Mucosa of descending colon (tissue), 3 donors: ENCODE results near the gene EIF4E1B. TPM values are rescaled to one million over a fixed set of nuclear protein-coding genes. Genes with fewer than 3 reads are reported as not detected.

Source experiments
- ATAC-seq: fragments of 200-7000 bp; cut with Tn5 transposase; one replicate; pipeline ENCODE4 v1.9.1; 2020; ENCODE audit warnings: mild to moderate bottlenecking, moderate library complexity
- DNase-seq, 3 donors: peaks; one replicate each; pipeline ENCODE4 v3.0.0-alpha.2; 2020
- H3K36me3 ChIP-seq: fragments of 200-600 bp; one replicate; pipeline ENCODE4 v1.8.0; 2021; ENCODE audit warnings: low read depth, mild to moderate bottlenecking
- H3K4me1 ChIP-seq: fragments of 200-600 bp; one replicate; pipeline ENCODE4 v1.8.0; 2021; ENCODE audit warnings: low read depth, mild to moderate bottlenecking
- H3K4me3 ChIP-seq: fragments of 200-600 bp; one replicate; pipeline ENCODE4 v1.8.0; 2021; ENCODE audit warnings: mild to moderate bottlenecking
- H3K9me3 ChIP-seq: fragments of 200-600 bp; one replicate; pipeline ENCODE4 v1.8.0; 2021; ENCODE audit warnings: mild to moderate bottlenecking
- intact Hi-C, 2 donors: fragments of 100-400 bp; cut with DNase I in 1 of 2; cut with micrococcal nuclease in 1 of 2; formaldehyde crosslinking; loops; one replicate each; pipeline versions ENCODE4 v1.11.0 to v1.11.1; 2022; cut with DNase I, micrococcal nuclease
- total RNA-seq, 3 donors: library from RNA; stranded (reverse); fragmentation: NEBNext Ultra II Directional in 2 of 3; extraction: Animal tissue kit (Norgen Biotek cat#: 25700) in 2 of 3; gene quantifications; one replicate each; pipeline versions ENCODE4 v1.2.1 to v1.2.4, GENCODE V29; 2021 to 2023
- TF ChIP-seq, protein P1 (sequence below): fragments of 200-600 bp; IDR thresholded peaks from one replicate; pipeline ENCODE4 v1.8.0; 2022; ENCODE audit warnings: antibody characterized with exemption, mild to moderate bottlenecking
- donor health status: DM: no; HTN: no; CAD: no; lungs with moderate emphysema.
- donor health status: DM: no; HTN: no; CAD: no.
- donor health status: DM: no; HTN: yes; CAD: no.

EIF4E1B gene
- total RNA-seq, 3 donors from 2014 or later = not detected

DNA sequence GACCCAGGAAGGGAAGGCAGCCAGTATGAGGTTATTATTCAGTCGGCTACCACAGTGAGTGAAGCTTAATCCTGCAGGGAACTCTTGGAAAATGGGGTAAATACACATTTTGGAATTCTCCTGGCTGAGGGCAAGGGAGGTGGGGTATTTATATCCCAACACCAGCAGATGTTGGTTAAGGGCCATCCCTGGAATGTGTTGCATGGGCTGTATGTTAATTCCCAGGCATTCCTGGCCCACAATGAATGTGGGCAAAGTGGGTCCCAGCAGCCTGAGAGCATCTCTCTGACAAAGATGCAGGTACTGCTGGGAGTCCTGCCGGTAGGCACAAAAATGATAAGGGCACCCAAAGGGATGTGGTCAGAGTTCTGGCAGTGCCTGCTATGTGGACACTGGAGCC, 17.6 kb upstream of the EIF4E1B start:
- TF ChIP-seq, protein P1, sequence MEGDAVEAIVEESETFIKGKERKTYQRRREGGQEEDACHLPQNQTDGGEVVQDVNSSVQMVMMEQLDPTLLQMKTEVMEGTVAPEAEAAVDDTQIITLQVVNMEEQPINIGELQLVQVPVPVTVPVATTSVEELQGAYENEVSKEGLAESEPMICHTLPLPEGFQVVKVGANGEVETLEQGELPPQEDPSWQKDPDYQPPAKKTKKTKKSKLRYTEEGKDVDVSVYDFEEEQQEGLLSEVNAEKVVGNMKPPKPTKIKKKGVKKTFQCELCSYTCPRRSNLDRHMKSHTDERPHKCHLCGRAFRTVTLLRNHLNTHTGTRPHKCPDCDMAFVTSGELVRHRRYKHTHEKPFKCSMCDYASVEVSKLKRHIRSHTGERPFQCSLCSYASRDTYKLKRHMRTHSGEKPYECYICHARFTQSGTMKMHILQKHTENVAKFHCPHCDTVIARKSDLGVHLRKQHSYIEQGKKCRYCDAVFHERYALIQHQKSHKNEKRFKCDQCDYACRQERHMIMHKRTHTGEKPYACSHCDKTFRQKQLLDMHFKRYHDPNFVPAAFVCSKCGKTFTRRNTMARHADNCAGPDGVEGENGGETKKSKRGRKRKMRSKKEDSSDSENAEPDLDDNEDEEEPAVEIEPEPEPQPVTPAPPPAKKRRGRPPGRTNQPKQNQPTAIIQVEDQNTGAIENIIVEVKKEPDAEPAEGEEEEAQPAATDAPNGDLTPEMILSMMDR = no peak
- Histone ChIP-seq H3K4me1 (peaks cover 4% of the 10 kb centered on the region), H3K4me3 (no peak overlapping the region), H3K9me3 (no peaks in the 10 kb centered on the region), H3K36me3 (no peaks in the 10 kb centered on the region)
- DNase-seq = no peak
- intact Hi-C loops = no loop called here
- no peak for ATAC-seq

DNA sequence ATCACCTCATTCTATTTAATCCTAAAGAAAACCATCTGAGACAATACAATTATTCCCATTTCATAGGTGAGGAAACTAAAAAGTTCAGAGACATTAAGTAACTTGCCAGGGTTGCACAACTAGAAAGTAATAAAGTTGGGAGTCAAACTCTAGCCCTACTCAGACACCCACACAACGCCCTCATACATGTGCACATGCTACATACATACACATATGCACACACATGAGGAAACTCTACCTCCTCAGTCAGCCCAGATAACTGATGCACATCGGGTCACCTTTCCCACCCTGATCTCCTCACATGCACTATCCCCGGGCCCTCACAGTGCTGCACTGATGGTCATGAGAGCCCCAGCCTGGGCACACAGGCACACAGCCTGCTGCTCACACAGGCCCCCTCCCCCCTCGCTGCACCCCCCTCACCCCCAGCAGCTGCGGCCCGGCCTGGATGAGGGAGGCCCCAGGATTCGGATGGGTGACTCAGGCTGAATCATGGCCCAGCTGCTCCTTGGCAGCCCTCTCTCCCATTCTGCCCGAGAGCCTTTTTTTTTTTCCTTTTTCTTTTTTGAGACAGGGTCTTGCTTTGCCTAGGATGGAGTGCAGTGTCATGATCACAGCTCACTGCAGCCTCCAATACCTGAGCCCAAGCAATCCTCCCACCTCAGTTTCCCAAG, 15.5 kb upstream of the EIF4E1B start:
- H3K4me1 ChIP-seq = peaks cover 4% of the 10 kb centered on the region
- no peak for DNase-seq
- no peak overlapping the region for H3K4me3 ChIP-seq
- intact Hi-C loops = no loop called here
- TF ChIP-seq, protein P1 = no peak
- H3K36me3 ChIP-seq = no peaks in the 10 kb centered on the region
- no peak for ATAC-seq
- no peaks in the 10 kb centered on the region for H3K9me3 ChIP-seq

DNA sequence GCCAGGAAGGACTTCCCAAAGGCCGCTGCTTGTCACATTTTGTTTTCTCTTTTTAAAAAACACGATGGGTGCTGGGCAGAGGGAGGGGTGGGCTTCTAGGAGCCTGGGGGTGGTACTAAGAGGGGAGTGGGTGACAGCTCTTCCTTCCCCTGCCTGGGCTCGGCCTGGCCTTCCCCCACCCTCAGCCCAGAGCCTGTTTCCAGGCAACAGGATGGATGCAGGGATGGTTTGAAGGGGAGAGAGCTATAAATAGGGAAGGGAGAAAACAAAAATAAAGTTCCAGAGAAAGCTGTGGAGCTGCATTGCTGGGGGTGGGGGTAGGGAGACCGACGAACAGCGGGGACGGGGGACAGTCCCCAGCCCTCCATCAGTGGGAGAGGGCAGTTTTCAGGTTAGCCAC, 14.0 kb upstream of the EIF4E1B start:
- DNase-seq = no peak
- Histone ChIP-seq H3K4me1 (peaks cover 6% of the 10 kb centered on the region), H3K4me3 (no peak overlapping the region), H3K9me3 (no peaks in the 10 kb centered on the region), H3K36me3 (no peaks in the 10 kb centered on the region)
- no peak for ATAC-seq
- intact Hi-C loops = no loop called here
- TF ChIP-seq, protein P1 = no peak

DNA sequence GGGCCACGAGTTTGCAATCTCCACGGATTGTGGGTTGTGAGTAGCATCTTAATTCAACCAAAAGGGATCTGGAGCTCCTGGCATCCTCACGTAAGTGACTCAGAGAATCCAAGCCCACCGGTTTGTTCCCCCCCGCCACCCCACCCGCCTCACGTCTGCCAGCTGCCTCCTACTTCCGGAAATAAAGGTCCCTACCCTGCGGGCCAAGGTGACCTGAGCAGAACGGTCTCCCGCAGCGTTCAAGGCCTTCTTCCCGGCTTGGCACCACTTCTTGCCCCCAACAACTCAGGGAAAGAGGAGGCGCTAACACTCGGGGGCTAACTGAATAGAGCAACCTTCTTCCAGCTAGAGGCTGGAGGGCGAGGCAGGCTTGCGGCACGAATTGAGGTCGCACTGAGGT, 11.7 kb upstream of the EIF4E1B start:
- Histone ChIP-seq H3K4me1 (peaks cover 6% of the 10 kb centered on the region), H3K36me3 (no peaks in the 10 kb centered on the region), H3K9me3 (no peaks in the 10 kb centered on the region), H3K4me3 (no peak overlapping the region)
- intact Hi-C loops = no loop called here
- DNase-seq (no peak), ATAC-seq (no peak)
- TF ChIP-seq, protein P1 = no peak

DNA sequence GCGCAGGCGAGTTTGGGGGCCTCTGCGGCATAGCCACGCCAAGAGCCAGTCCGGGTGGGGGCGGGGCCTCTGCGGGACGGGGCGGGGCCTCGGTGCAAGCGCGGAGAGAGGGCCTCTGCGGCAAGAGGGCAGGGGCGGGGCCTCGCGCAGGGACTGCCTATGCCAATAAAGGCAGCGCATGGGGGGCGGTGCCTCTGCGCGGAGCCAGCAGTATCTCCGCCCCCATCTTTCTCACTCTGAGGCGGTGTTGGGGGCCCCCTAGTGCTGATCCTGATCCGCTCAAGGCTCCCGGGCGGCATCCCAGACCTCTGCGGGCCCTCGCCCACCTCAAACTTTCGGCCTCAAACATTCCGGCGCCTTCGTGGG, 11.3 kb upstream of the EIF4E1B start:
- ATAC-seq = peak; percentile 90
- H3K36me3 ChIP-seq = no peaks in the 10 kb centered on the region
- peaks cover 6% of the 10 kb centered on the region for H3K4me1 ChIP-seq
- no peaks in the 10 kb centered on the region for H3K9me3 ChIP-seq
- TF ChIP-seq, protein P1 = no peak
- DNase-seq = peak; percentile 77 to 80 (median 78)
- no peak overlapping the region for H3K4me3 ChIP-seq
- intact Hi-C loops = no loop called here
